ENCODE results near the gene SNX32. TPM values are rescaled to one million over a fixed set of nuclear protein-coding genes. Genes with fewer than 3 reads are reported as not detected.
A peak's percentile ranks its signal among the peaks of the same experiment; 100 is the strongest.

Gene SNX32
- total and polyA plus RNA-seq, 2 of the 13 experiments (the other 11 are each of a cell fraction or from before 2014, with no cell fraction given): 0.09 to 0.34 TPM

GRCh38 chr11:65900125-65900898, 66.5 kb downstream of the SNX32 start, which contains the start of gene FOSL1 (continued):
- peak; percentile 98 for TF ChIP-seq PRDM10 (CRISPR knock-in tag; IDR thresholded peaks at IDR 0.05; ENCODE audit: low read depth)
- TF ChIP-seq IRF2 (CRISPR knock-in tag; IDR thresholded peaks at IDR 0.05): peak; percentile 28; the same call in 1 of the 2 replicates
- no peak for TF ChIP-seq GTF3A (CRISPR knock-in tag; conservative IDR thresholded peaks at IDR 0.05)
- TF ChIP-seq TAF15 (IDR thresholded peaks at IDR 0.05; ENCODE audit: low read depth, low read length, poor library complexity, severe bottlenecking): peak; percentile 76
- TF ChIP-seq THRA (CRISPR knock-in tag; IDR thresholded peaks at IDR 0.05; ENCODE audit: borderline replicate concordance): peak; percentile 60
- no peak for TF ChIP-seq RBM22 (optimal IDR thresholded peaks at IDR 0.05; ENCODE audit: low read length)
- TF ChIP-seq NFE2L2 (IDR thresholded peaks at IDR 0.05; ENCODE audit: low read length): no peak
- no peak for TF ChIP-seq ZZZ3 (CRISPR knock-in tag; IDR thresholded peaks at IDR 0.05; ENCODE audit: borderline replicate concordance)
- TF ChIP-seq ASH2L (IDR thresholded peaks at IDR 0.05; ENCODE audit: insufficient read length, low read depth, low read length): no peak
- TF ChIP-seq RARA (CRISPR knock-in tag; IDR thresholded peaks at IDR 0.05): peak; percentile 58; the same call in 1 of the 2 replicates
- TF ChIP-seq PBX3 (CRISPR knock-in tag; IDR thresholded peaks at IDR 0.05; ENCODE audit: borderline replicate concordance): 0 out of 2 replicates have a peak, but pooled peaks have one; percentile 33
- no peak for TF ChIP-seq ZFP41 (CRISPR knock-in tag; IDR thresholded peaks at IDR 0.05; ENCODE audit: borderline replicate concordance)
- no peak for TF ChIP-seq NFIB (CRISPR knock-in tag; IDR thresholded peaks at IDR 0.05; ENCODE audit: borderline replicate concordance)
- no peak for TF ChIP-seq JDP2 (CRISPR knock-in tag; IDR thresholded peaks at IDR 0.05; ENCODE audit: borderline replicate concordance)
- no peak for TF ChIP-seq AHDC1 (CRISPR knock-in tag; IDR thresholded peaks at IDR 0.05; ENCODE audit: borderline replicate concordance)
- TF ChIP-seq ZNF672 (CRISPR knock-in tag; IDR thresholded peaks at IDR 0.05): no peak
- peak; percentile 23; the same call in 1 of the 2 replicates for TF ChIP-seq FOXK2 (IDR thresholded peaks at IDR 0.05)
